ENCODE results near the gene CASK.

GRCh38 chrX:41750716-41751115 lies 172.6 kb downstream of the CASK start:
- TF ChIP-seq, protein P1, sequence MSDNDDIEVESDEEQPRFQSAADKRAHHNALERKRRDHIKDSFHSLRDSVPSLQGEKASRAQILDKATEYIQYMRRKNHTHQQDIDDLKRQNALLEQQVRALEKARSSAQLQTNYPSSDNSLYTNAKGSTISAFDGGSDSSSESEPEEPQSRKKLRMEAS (CRISPR knock-in tag; IDR thresholded peaks at IDR 0.05): no peak
- TF ChIP-seq, protein P2, sequence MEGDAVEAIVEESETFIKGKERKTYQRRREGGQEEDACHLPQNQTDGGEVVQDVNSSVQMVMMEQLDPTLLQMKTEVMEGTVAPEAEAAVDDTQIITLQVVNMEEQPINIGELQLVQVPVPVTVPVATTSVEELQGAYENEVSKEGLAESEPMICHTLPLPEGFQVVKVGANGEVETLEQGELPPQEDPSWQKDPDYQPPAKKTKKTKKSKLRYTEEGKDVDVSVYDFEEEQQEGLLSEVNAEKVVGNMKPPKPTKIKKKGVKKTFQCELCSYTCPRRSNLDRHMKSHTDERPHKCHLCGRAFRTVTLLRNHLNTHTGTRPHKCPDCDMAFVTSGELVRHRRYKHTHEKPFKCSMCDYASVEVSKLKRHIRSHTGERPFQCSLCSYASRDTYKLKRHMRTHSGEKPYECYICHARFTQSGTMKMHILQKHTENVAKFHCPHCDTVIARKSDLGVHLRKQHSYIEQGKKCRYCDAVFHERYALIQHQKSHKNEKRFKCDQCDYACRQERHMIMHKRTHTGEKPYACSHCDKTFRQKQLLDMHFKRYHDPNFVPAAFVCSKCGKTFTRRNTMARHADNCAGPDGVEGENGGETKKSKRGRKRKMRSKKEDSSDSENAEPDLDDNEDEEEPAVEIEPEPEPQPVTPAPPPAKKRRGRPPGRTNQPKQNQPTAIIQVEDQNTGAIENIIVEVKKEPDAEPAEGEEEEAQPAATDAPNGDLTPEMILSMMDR (IDR thresholded peaks at IDR 0.05): no peak
- TF ChIP-seq FOXJ3 (CRISPR knock-in tag; IDR thresholded peaks at IDR 0.05; ENCODE audit: borderline replicate concordance): no peak
- no peak for TF ChIP-seq ZNF232 (CRISPR knock-in tag; IDR thresholded peaks at IDR 0.05)
- TF ChIP-seq, protein P3, sequence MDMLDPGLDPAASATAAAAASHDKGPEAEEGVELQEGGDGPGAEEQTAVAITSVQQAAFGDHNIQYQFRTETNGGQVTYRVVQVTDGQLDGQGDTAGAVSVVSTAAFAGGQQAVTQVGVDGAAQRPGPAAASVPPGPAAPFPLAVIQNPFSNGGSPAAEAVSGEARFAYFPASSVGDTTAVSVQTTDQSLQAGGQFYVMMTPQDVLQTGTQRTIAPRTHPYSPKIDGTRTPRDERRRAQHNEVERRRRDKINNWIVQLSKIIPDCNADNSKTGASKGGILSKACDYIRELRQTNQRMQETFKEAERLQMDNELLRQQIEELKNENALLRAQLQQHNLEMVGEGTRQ (CRISPR knock-in tag; IDR thresholded peaks at IDR 0.05): no peak

Data from WTC11 (cell line).